ENCODE data around the gene CCDC137. TPM values are rescaled to one million over a fixed set of nuclear protein-coding genes. Genes with fewer than 3 reads are reported as not detected.

CCDC137 gene
- total RNA-seq, 2 experiments from 2014 or later = 39.4 to 61.4 TPM

GRCh38 chr17:81691196-81691595, 24.7 kb downstream of the CCDC137 start:
- peaks cover 3% of the 10 kb centered on the region; the same call in 1 of the 2 replicates for H3K79me2 ChIP-seq (ENCODE audit: insufficient read depth, low read depth, low read length)
- H3K27ac ChIP-seq (ENCODE audit: low read depth, low read length, poor library complexity, severe bottlenecking) = no peak overlapping the region
- no peaks in the 10 kb centered on the region for H3K4me1 ChIP-seq (ENCODE audit: insufficient read depth, low read length, poor library complexity, severe bottlenecking)
- no peak overlapping the region for H3K4me2 ChIP-seq (ENCODE audit: low read length)
- H4K20me1 ChIP-seq (ENCODE audit: insufficient read depth, low read length) = no peaks in the 10 kb centered on the region; the same call in 1 of the 2 replicates
- H3K36me3 ChIP-seq (ENCODE audit: insufficient read depth, low read length) = peaks cover 98% of the 10 kb centered on the region
- no peak for DNase-seq (ENCODE audit: low spot score)
- no TSS peak for BruUV-seq (replicated peaks)
- no peaks in the 10 kb centered on the region for H3K9me2 ChIP-seq (ENCODE audit: insufficient read depth, low read length)
- H2AFZ ChIP-seq (ENCODE audit: low read length) = no peak overlapping the region
- ChIA-PET CTCF (ENCODE audit: unreplicated experiment) (no interaction called here), POLR2A (no interaction called here)
- no peak for TF ChIP-seq EZH2phosphoT487 (IDR thresholded peaks at IDR 0.05; ENCODE audit: borderline replicate concordance, low read depth, low read length)
- TF ChIP-seq CTCF (conservative IDR thresholded peaks at IDR 0.05; ENCODE audit: low read length) = no peak
- intact Hi-C loops (cut with micrococcal nuclease; ENCODE audit: unreplicated experiment) = no loop called here
- no peak overlapping the region for H3K4me3 ChIP-seq (ENCODE audit: low read depth, low read length, poor library complexity, severe bottlenecking)
- no peaks in the 10 kb centered on the region for H3K9me3 ChIP-seq (ENCODE audit: low read length)

- CTCF ChIA-PET (ENCODE audit: unreplicated experiment) = no interaction called here
- Histone ChIP-seq H3K4me1 (ENCODE audit: insufficient read depth, low read length, poor library complexity, severe bottlenecking) (no peaks in the 10 kb centered on the region), H2AFZ (ENCODE audit: low read length) (no peak overlapping the region), H3K79me2 (ENCODE audit: insufficient read depth, low read depth, low read length) (no peaks in the 10 kb centered on the region), H3K9me3 (ENCODE audit: low read length) (no peaks in the 10 kb centered on the region), H3K9me2 (ENCODE audit: insufficient read depth, low read length) (no peaks in the 10 kb centered on the region), H3K36me3 (ENCODE audit: insufficient read depth, low read length) (peaks cover 98% of the 10 kb centered on the region), H3K4me2 (ENCODE audit: low read length) (no peak overlapping the region), H3K4me3 (ENCODE audit: low read depth, low read length, poor library complexity, severe bottlenecking) (no peak overlapping the region), H3K27ac (ENCODE audit: low read depth, low read length, poor library complexity, severe bottlenecking) (no peak overlapping the region), H4K20me1 (ENCODE audit: insufficient read depth, low read length) (no peaks in the 10 kb centered on the region)
- intact Hi-C loops (cut with micrococcal nuclease; ENCODE audit: unreplicated experiment) = no loop called here
- no TSS peak for BruUV-seq (replicated peaks)
- POLR2A ChIA-PET = no interaction called here
- DNase-seq (ENCODE audit: low spot score) = no peak
- no peak for TF ChIP-seq CTCF (conservative IDR thresholded peaks at IDR 0.05; ENCODE audit: low read length)
- no peak for TF ChIP-seq EZH2phosphoT487 (IDR thresholded peaks at IDR 0.05; ENCODE audit: borderline replicate concordance, low read depth, low read length)
Measured at GRCh38 chr17:81691608-81692007, 25.1 kb downstream of the CCDC137 start.

- no peaks in the 10 kb centered on the region for H3K9me3 ChIP-seq (ENCODE audit: low read length)
- ChIA-PET POLR2A (no interaction called here), CTCF (ENCODE audit: unreplicated experiment) (no interaction called here)
- no peaks in the 10 kb centered on the region for H4K20me1 ChIP-seq (ENCODE audit: insufficient read depth, low read length)
- H2AFZ ChIP-seq (ENCODE audit: low read length) = no peak overlapping the region
- H3K9me2 ChIP-seq (ENCODE audit: insufficient read depth, low read length) = no peaks in the 10 kb centered on the region
- TF ChIP-seq CTCF (conservative IDR thresholded peaks at IDR 0.05; ENCODE audit: low read length) = peak; percentile 70
- no peak for TF ChIP-seq EZH2phosphoT487 (IDR thresholded peaks at IDR 0.05; ENCODE audit: borderline replicate concordance, low read depth, low read length)
- H3K4me1 ChIP-seq (ENCODE audit: insufficient read depth, low read length, poor library complexity, severe bottlenecking) = no peaks in the 10 kb centered on the region
- no TSS peak for BruUV-seq (replicated peaks)
- peaks cover 98% of the 10 kb centered on the region for H3K36me3 ChIP-seq (ENCODE audit: insufficient read depth, low read length)
- no peak for DNase-seq (ENCODE audit: low spot score)
- H3K4me2 ChIP-seq (ENCODE audit: low read length) = no peak overlapping the region
- H3K79me2 ChIP-seq (ENCODE audit: insufficient read depth, low read depth, low read length) = 0 out of 2 replicates have a peak, but pooled peaks cover 6% of the 10 kb centered on the region
- H3K4me3 ChIP-seq (ENCODE audit: low read depth, low read length, poor library complexity, severe bottlenecking) = no peak overlapping the region
- intact Hi-C loops (cut with micrococcal nuclease; ENCODE audit: unreplicated experiment) = no loop called here
- H3K27ac ChIP-seq (ENCODE audit: low read depth, low read length, poor library complexity, severe bottlenecking) = no peak overlapping the region
Measured at GRCh38 chr17:81693509-81694210, 27.1 kb downstream of the CCDC137 start.

Measured in OCI-LY7 (cell line).